Large intestine (tissue), 3 donors: Measurements from ENCODE around the gene RAB7A. TPM values are rescaled to one million over a fixed set of nuclear protein-coding genes. Genes with fewer than 3 reads are reported as not detected.

Experiments used
- DNase-seq, 2 donors: peaks; one replicate each; pipeline versions ENCODE4 v3.0.0 to v3.0.0-alpha.2; 2013
- H3K27ac ChIP-seq: one replicate; pipeline ENCODE4 v1.5.1; 2013; ENCODE audit warnings: low read length
- H3K27me3 ChIP-seq: 2 replicates; pipeline ENCODE4 v1.6.1; 2013; ENCODE audit warnings: low read length; ENCODE audit not compliant: control insufficient read depth, insufficient read depth
- H3K36me3 ChIP-seq: 2 replicates; pipeline ENCODE4 v1.6.1; 2013; ENCODE audit warnings: low read length; ENCODE audit not compliant: control insufficient read depth, insufficient read depth
- H3K4me1 ChIP-seq: one replicate; pipeline ENCODE4 v1.6.1; 2013; ENCODE audit warnings: low read length; ENCODE audit not compliant: control insufficient read depth, insufficient read depth
- H3K4me3 ChIP-seq: one replicate; pipeline ENCODE4 v1.5.1; 2013; ENCODE audit warnings: low read length
- H3K9me3 ChIP-seq: one replicate; pipeline ENCODE4 v1.6.1; 2013; ENCODE audit warnings: mild to moderate bottlenecking, low read depth, low read length, moderate library complexity; ENCODE audit not compliant: control insufficient read depth
- WGBS: methylation state at CpG from one replicate; pipeline ENCODE4 v1.1.5; 2013; ENCODE audit warnings: low lambda C conversion rate; ENCODE audit not compliant: insufficient coverage; 5-methylcytosine and 5-hydroxymethylcytosine counted together
- polyA plus RNA-seq: library from polyadenylated mRNA; unstranded; fragments of 120-200 nt; gene quantifications from one replicate; pipeline ENCODE4 v1.2.1, GENCODE V29; 2013

Gene RAB7A
- polyA plus RNA-seq, 1 donor = 198 TPM

- Histone ChIP-seq H3K4me3 (no peak overlapping the region), H3K9me3 (no peaks in the 10 kb centered on the region), H3K4me1 (no peaks in the 10 kb centered on the region), H3K36me3 (no peaks in the 10 kb centered on the region), H3K27ac (no peak overlapping the region), H3K27me3 (no peaks in the 10 kb centered on the region)
- DNase-seq = no peak
- no CpG with 5 or more reads among the region's 4 CpGs for WGBS
Observed at GRCh38 chr3:128835096-128835495, 109.1 kb downstream of the RAB7A start.

- no peak for DNase-seq
- WGBS = no CpG with 5 or more reads among the region's 10 CpGs
- Histone ChIP-seq H3K9me3 (no peaks in the 10 kb centered on the region), H3K27me3 (no peaks in the 10 kb centered on the region), H3K36me3 (no peaks in the 10 kb centered on the region), H3K4me1 (peaks cover 7% of the 10 kb centered on the region), H3K4me3 (no peak overlapping the region), H3K27ac (no peak overlapping the region)
Observed at GRCh38 chr3:128841926-128842920, 116.2 kb downstream of the RAB7A start.

- Histone ChIP-seq H3K27me3 (no peaks in the 10 kb centered on the region), H3K4me1 (peaks cover 7% of the 10 kb centered on the region), H3K27ac (no peak overlapping the region), H3K4me3 (no peak overlapping the region), H3K9me3 (no peaks in the 10 kb centered on the region), H3K36me3 (no peaks in the 10 kb centered on the region)
- no peak for DNase-seq
- no CpG with 5 or more reads among the region's 6 CpGs for WGBS
Observed at GRCh38 chr3:128844502-128844901, 118.5 kb downstream of the RAB7A start.

GRCh38 chr3:128845119-128845777, 119.3 kb downstream of the RAB7A start:
- H3K4me3 ChIP-seq = peak overlapping the region; percentile 44
- no peaks in the 10 kb centered on the region for H3K9me3 ChIP-seq
- no peak for DNase-seq
- H3K27me3 ChIP-seq = no peaks in the 10 kb centered on the region
- 18% methylated on average over 2 of the region's 14 CpGs for WGBS
- H3K4me1 ChIP-seq = peaks cover 7% of the 10 kb centered on the region
- H3K27ac ChIP-seq = no peak overlapping the region
- H3K36me3 ChIP-seq = no peaks in the 10 kb centered on the region

GRCh38 chr3:128845778-128846485, 119.9 kb downstream of the RAB7A start:
- Histone ChIP-seq H3K27ac (peak overlapping the region; percentile 18), H3K4me3 (peak overlapping the region; percentile 44), H3K4me1 (peaks cover 7% of the 10 kb centered on the region), H3K27me3 (no peaks in the 10 kb centered on the region), H3K9me3 (no peaks in the 10 kb centered on the region), H3K36me3 (no peaks in the 10 kb centered on the region)
- DNase-seq = peak; percentile 29 to 59
- no CpG with 5 or more reads among the region's 32 CpGs for WGBS

GRCh38 chr3:128846486-128846891, 120.5 kb downstream of the RAB7A start:
- Histone ChIP-seq H3K27ac (no peak overlapping the region), H3K4me1 (peaks cover 7% of the 10 kb centered on the region), H3K4me3 (no peak overlapping the region), H3K9me3 (no peaks in the 10 kb centered on the region), H3K36me3 (no peaks in the 10 kb centered on the region), H3K27me3 (no peaks in the 10 kb centered on the region)
- no CpG with 5 or more reads among the region's 13 CpGs for WGBS
- no peak for DNase-seq

- Histone ChIP-seq H3K36me3 (no peaks in the 10 kb centered on the region), H3K4me3 (no peak overlapping the region), H3K4me1 (peaks cover 7% of the 10 kb centered on the region), H3K27me3 (no peaks in the 10 kb centered on the region), H3K27ac (no peak overlapping the region), H3K9me3 (peaks cover 2% of the 10 kb centered on the region)
- WGBS = 90% methylated on average over 2 of the region's 15 CpGs
- DNase-seq = no peak
Observed at GRCh38 chr3:128847666-128848370, 121.8 kb downstream of the RAB7A start.

- Histone ChIP-seq H3K9me3 (peaks cover 13% of the 10 kb centered on the region), H3K27me3 (no peaks in the 10 kb centered on the region), H3K36me3 (no peaks in the 10 kb centered on the region), H3K27ac (no peak overlapping the region), H3K4me1 (peaks cover 7% of the 10 kb centered on the region), H3K4me3 (no peak overlapping the region)
- no CpG with 5 or more reads among the region's 13 CpGs for WGBS
- no peak for DNase-seq
Observed at GRCh38 chr3:128848936-128849335, 123.0 kb downstream of the RAB7A start.

- Histone ChIP-seq H3K9me3 (peaks cover 18% of the 10 kb centered on the region), H3K4me3 (no peak overlapping the region), H3K27me3 (no peaks in the 10 kb centered on the region), H3K27ac (no peak overlapping the region), H3K4me1 (peaks cover 6% of the 10 kb centered on the region), H3K36me3 (no peaks in the 10 kb centered on the region)
- WGBS = no CpG with 5 or more reads among the region's 11 CpGs
- DNase-seq = no peak
Observed at GRCh38 chr3:128849911-128850455, 124.0 kb downstream of the RAB7A start.
